GM12801 (cell line): Measurements from ENCODE around the gene TCIRG1.

ENCODE experiments used
- TF ChIP-seq, protein P1 (sequence below): IDR thresholded peaks from one replicate; pipeline ENCODE4 v1.5.1; 2011; ENCODE audit warnings: control low read depth; ENCODE audit not compliant: insufficient read length; ENCODE audit errors: extremely low read depth

The TCIRG1 gene

DNA sequence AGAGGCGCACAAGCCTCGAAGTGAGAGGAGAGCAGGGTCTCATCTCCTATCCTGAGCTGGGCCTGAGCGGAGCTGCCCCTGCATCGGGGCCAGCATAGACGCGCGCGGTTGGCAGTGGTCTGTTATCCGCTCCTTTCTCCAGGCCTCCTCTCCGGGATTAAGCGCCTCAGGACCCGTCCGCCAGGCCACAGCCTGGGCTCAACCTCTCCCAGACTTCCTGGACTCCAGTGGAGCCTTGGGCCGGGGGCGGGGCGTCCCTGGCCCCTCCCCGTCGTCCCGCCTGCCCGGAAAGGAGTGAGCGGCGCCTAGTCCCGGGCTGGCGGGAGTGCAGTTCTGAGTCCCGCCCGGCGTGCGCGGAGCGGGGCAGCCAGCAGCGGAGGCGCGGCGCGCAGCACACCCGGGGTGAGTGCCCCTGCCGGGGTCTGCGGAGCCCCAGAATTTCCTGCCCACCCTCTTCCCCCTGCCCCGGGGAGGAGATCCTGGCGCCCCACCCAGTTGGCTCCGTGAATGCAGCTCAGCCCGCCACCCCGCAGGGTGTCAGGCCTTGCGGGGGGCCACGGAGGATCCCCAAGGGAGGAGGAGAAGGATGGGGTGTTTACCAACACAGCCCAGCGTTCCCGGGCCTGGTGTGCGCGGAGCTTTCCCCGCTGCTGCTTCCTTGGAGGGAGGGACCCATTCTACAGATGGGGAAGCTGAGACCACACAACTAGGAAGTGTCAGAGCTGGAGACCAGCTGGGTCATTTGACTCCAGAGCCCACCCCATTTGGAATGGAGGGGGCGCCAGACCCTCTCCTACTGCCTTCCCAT, at the start of gene TCIRG1:
Gene TCIRG1, plus strand, starts transcription at position 308 of the 808 bp plus-strand sequence. CDS start 2,247 bp downstream, outside the sequence.
- TF ChIP-seq, protein P1, sequence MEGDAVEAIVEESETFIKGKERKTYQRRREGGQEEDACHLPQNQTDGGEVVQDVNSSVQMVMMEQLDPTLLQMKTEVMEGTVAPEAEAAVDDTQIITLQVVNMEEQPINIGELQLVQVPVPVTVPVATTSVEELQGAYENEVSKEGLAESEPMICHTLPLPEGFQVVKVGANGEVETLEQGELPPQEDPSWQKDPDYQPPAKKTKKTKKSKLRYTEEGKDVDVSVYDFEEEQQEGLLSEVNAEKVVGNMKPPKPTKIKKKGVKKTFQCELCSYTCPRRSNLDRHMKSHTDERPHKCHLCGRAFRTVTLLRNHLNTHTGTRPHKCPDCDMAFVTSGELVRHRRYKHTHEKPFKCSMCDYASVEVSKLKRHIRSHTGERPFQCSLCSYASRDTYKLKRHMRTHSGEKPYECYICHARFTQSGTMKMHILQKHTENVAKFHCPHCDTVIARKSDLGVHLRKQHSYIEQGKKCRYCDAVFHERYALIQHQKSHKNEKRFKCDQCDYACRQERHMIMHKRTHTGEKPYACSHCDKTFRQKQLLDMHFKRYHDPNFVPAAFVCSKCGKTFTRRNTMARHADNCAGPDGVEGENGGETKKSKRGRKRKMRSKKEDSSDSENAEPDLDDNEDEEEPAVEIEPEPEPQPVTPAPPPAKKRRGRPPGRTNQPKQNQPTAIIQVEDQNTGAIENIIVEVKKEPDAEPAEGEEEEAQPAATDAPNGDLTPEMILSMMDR, result no peak

DNA sequence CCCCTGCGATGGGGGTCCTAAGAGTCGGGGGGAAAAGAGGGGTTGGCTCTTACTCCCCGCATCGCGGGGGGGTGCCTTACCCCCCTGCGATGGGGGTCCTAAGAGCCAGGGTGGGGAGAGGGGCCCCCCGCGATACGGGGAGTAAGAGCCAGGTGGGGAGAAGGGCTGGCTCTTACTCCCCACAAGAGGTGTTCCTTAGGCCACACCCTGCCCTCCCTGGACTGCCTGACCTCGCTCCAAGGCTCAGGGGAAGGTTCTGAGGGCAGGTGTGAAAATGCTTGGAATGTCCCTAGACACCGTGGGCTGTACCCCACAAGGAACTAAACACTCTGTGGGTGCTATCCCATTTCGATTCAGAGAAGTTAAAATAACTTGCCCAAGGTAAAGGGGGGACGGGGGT, 42.8 kb upstream of the TCIRG1 start:
- TF ChIP-seq, protein P1, result no peak

DNA sequence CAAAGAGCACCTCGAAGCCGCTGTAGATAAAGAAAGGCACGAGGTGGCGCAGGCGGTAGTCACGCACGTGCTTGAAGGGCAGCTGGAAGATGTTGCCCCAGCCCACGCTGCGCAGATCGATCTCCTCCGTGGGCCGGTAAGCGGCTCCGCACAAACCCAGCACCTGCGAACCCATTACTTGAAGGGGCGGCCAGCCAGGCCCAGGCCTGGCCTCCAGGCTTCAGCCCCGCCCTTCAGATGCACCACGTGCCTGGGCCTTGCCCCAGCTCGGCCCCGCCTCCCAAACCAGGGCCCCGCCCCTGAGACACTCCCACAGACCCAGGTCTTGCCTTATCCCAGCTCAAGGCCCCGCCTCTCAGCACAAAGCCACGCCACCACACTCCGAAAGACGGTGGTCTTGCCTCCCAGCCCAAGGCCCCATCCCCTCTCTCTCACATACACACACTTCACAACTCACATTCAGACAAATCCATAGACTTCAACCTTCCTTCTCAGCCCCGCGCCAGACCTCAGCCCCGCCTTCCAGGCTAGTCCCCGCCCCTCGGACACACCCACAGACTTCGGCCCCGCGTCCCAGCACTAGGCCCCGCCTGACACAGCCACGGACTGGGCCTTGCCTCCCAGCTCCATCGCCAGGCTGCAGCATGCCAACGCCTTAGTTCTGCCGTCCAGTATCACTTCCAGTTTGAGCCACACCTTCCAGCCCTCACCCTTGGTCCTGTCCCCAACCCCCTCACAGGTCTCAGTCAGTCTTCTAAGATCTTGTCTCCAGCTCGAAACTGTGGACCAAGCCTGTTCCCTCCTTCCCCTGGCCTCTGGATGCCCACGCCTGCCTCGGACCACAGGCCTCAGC, 42.0 kb upstream of the TCIRG1 start:
- TF ChIP-seq, protein P1, result no peak

GRCh38 chr11:67997475-67997921, 41.3 kb upstream of the TCIRG1 start:
- TF ChIP-seq, protein P1, result no peak

DNA sequence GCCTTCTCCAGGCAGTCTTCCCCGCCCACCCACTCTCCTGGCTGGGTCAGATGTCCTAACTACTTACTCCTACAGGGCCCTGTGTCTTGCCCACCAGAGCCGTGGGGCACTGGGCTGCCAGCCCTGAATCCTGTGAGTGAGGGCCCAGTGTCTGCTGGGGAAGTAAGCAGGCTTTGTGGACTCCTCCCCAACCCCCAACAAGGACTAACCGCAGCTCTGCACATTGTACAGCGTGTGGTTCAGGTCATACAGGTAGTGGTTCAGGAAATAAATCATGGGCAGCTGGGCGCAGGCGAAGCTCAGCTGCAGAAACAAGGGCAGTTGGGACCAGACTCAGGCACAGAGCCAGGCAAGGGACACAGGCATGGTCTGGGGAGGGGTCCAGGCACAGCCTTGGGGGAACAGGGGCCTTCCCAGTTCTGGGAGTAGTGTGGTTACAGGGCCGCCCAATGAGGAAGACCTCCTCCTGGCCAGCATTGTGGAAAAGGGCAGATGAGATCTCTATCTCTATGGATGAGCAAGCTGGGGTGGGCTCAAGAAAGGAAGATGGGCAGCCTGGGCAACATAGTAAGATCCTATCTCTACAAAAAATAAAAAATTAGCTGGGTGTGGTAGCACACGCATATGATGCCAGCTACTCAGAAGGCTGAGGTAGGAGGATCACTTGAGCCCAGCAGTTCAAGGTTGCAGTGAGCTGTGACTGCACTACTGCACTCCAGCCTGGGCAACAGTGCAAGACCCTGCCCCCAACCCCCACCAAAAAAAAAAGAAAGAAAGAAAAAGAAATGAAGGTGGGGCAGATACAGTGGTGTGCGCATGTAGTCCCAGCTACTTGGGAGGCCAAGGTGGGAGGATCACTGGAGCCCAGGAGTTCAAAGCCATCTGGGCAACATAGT, 40.4 kb upstream of the TCIRG1 start:
- TF ChIP-seq, protein P1, result no peak

GRCh38 chr11:67999201-67999629, 39.6 kb upstream of the TCIRG1 start:
- TF ChIP-seq, protein P1, result no peak
